Psoas muscle (tissue), 8 donors: ENCODE results near the gene SLC39A7. TPM values are rescaled to one million over a fixed set of nuclear protein-coding genes. Genes with fewer than 3 reads are reported as not detected.

Experiments
- ATAC-seq, 4 donors: fragments of 200-7000 bp; cut with Tn5 transposase; one replicate each; pipeline ENCODE4 v1.9.1; 2020; ENCODE audit warnings: moderate library complexity in 3 of 4, mild to moderate bottlenecking in 2 of 4
- DNase-seq, 2 donors: peaks; one replicate each; pipeline ENCODE4 v3.0.0-alpha.2; 2020
- H3K27ac ChIP-seq: fragments of 200-600 bp; one replicate; pipeline ENCODE4 v1.8.0; 2022
- H3K27me3 ChIP-seq, 3 donors: fragments of 200-600 bp in 1 of 3; one replicate each; pipeline versions ENCODE4 v1.6.1 to v1.8.0; 2013 to 2022; ENCODE audit warnings: low read length in 2 of 3, mild to moderate bottlenecking in 2 of 3, moderate library complexity in 1 of 3; ENCODE audit not compliant: insufficient read depth in 3 of 3
- H3K36me3 ChIP-seq, 2 donors: fragments of 200-600 bp in 1 of 2; one replicate each; pipeline versions ENCODE4 v1.6.1 to v1.8.0; 2013 to 2022; ENCODE audit warnings: low read depth in 1 of 2, mild to moderate bottlenecking in 1 of 2, moderate library complexity in 1 of 2; ENCODE audit not compliant: insufficient read depth in 1 of 2
- H3K4me1 ChIP-seq: fragments of 200-600 bp; one replicate; pipeline ENCODE4 v1.8.0; 2022
- H3K4me3 ChIP-seq: fragments of 200-600 bp; one replicate; pipeline ENCODE4 v1.8.0; 2022; ENCODE audit warnings: mild to moderate bottlenecking
- H3K9me3 ChIP-seq: fragments of 200-600 bp; one replicate; pipeline ENCODE4 v1.8.0; 2022
- WGBS, 3 donors: extraction: QIAGEN DNeasy Blood & Tissue Kit; methylation state at CpG; one replicate each; pipeline versions ENCODE4 v1.1.6 to v1.1.7; 2013; 5-methylcytosine and 5-hydroxymethylcytosine counted together
- intact Hi-C, 2 donors: fragments of 100-400 bp; cut with DNase I; formaldehyde crosslinking; loops; one replicate each; pipeline versions ENCODE4 v1.11.0 to v1.14.2; 2022
- long read RNA-seq, 2 donors: library from polyadenylated mRNA; unstranded; transcript quantifications; one replicate each; pipeline ENCODE4 v2.0.0, GENCODE V29; 2021
- polyA plus RNA-seq, 3 donors: library from polyadenylated mRNA; stranded (reverse); fragments of 200-250 nt; gene quantifications; one replicate each; pipeline ENCODE4 v1.2.3, GENCODE V29; 2013
- total RNA-seq, 4 donors: library from RNA; stranded (reverse); fragmentation: NEBNext Ultra II Directional in 2 of 4; extraction: Animal tissue kit (Norgen Biotek cat#: 25700) in 2 of 4; gene quantifications; one replicate each; pipeline versions ENCODE4 v1.2.1 to v1.2.4, GENCODE V29; 2021 to 2023
- TF ChIP-seq, protein P1 (sequence below): fragments of 200-600 bp; IDR thresholded peaks from one replicate; pipeline ENCODE4 v1.8.0; 2022; ENCODE audit warnings: antibody characterized with exemption
- donor health status: healthy with polysubstance abuse.
- donor health status: DM: no; HTN: no; CAD: no; lungs with moderate emphysema.
- donor health status: Bipolar disorder and iron deficiency.
- donor health status: healthy.
- donor health status: DM: yes; HTN: yes; CAD: no.
- donor health status: DM: no; HTN: no; CAD: no.
- donor health status: DM: no; HTN: no; CAD: no.
- donor health status: DM: yes; HTN: yes; CAD: no.

Gene SLC39A7, protein sequence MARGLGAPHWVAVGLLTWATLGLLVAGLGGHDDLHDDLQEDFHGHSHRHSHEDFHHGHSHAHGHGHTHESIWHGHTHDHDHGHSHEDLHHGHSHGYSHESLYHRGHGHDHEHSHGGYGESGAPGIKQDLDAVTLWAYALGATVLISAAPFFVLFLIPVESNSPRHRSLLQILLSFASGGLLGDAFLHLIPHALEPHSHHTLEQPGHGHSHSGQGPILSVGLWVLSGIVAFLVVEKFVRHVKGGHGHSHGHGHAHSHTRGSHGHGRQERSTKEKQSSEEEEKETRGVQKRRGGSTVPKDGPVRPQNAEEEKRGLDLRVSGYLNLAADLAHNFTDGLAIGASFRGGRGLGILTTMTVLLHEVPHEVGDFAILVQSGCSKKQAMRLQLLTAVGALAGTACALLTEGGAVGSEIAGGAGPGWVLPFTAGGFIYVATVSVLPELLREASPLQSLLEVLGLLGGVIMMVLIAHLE
- 10 to 100 TPM; 17.6 to 41.4 (median 28.4) TPM for total RNA-seq
- 100 to 1,000 TPM in 1 of 3 donors, 10 to 100 TPM in 2; 44.8 to 126 (median 53.5) TPM for polyA plus RNA-seq
- long read RNA-seq, donor 1, partial matches to known transcripts: 3 of 5 reads
- long read RNA-seq, donor 1, other reads (novel, unspliced or antisense): 1 of 5 reads
- long read RNA-seq, donor 2, partial matches to known transcripts: 2 of 6 reads
- long read RNA-seq, donor 2, other reads (novel, unspliced or antisense): 1 of 6 reads

DNA sequence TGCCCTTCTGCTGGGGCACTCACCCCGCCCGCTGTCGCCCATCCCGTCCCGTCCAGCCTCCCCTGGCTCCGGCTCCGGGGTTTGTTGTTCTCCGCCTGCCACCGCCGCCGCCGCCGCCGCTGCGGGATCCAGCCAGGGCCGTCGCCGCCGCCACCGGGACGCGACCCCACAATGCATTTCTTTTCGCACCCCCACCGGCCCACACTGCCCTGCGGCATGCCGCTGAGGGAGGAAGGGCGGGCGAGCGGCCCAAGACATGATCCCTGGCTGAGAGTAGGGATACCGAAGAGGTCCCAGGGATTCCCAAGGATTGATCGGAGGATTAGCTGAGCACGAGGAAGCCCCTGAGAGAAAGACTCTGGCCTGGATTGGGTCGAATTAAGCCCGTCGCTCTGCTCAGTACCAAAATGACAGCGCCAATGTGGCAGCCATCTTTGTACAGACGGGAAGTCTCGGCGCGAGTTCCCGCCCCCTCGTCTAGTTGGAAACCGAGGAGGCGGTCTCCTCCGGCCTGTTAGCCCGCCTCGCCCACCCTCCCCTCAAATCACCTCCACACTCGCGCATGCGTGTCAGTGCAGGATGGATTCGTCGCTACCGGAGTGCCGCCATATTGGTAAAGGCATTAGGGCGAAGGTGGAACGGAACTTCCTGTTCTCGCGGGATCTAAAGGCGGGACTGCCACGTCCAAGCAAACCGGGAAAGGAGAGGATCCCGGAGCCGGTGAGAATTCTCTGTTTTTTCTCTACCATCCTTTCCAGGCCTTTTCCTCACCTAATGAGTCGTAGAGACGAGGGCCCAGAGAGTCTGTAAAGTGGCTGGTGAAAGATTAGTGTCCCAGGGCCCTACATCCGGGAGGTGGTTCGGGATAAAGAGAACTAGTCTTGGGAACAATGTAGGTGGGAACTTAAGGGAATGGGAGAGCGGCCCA, at the start of gene SLC39A7, which contains the start of gene RXRB:
Gene SLC39A7, plus strand, starts transcription at position 649 of the 928 bp plus-strand sequence. CDS start 379 bp downstream, outside the sequence.
Gene RXRB, minus strand, starts transcription at position 447 of the 928 bp plus-strand sequence. Its CDS starts 189 bp downstream, at position 258.
- H3K27me3 ChIP-seq: no peaks in the 10 kb centered on the region
- peak within 1 kb of the TSS; percentile 81 for H3K4me3 ChIP-seq
- 0% methylated on average over 64 to 68 of the region's 68 CpGs for WGBS, 3 donors
- intact Hi-C loops: loop anchor here (5.0 to 10.0 kb wide), 2 partner anchors 214 to 228 kb away; partner anchors contain the start of genes CUTA (in 1 of the 2) and PHF1 (in 1 of the 2)
- H3K36me3 ChIP-seq: peaks cover 11 to 50% of the 10 kb centered on the region in 2 donors
- peaks cover 32% of the 10 kb centered on the region for H3K4me1 ChIP-seq
- ATAC-seq (peak; percentile 82 to 86 (median 84)), DNase-seq (peak; percentile 100)
- TF ChIP-seq, protein P1, sequence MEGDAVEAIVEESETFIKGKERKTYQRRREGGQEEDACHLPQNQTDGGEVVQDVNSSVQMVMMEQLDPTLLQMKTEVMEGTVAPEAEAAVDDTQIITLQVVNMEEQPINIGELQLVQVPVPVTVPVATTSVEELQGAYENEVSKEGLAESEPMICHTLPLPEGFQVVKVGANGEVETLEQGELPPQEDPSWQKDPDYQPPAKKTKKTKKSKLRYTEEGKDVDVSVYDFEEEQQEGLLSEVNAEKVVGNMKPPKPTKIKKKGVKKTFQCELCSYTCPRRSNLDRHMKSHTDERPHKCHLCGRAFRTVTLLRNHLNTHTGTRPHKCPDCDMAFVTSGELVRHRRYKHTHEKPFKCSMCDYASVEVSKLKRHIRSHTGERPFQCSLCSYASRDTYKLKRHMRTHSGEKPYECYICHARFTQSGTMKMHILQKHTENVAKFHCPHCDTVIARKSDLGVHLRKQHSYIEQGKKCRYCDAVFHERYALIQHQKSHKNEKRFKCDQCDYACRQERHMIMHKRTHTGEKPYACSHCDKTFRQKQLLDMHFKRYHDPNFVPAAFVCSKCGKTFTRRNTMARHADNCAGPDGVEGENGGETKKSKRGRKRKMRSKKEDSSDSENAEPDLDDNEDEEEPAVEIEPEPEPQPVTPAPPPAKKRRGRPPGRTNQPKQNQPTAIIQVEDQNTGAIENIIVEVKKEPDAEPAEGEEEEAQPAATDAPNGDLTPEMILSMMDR: no peak
- H3K9me3 ChIP-seq: no peaks in the 10 kb centered on the region
- H3K27ac ChIP-seq: peak within 1 kb of the TSS; percentile 92

DNA sequence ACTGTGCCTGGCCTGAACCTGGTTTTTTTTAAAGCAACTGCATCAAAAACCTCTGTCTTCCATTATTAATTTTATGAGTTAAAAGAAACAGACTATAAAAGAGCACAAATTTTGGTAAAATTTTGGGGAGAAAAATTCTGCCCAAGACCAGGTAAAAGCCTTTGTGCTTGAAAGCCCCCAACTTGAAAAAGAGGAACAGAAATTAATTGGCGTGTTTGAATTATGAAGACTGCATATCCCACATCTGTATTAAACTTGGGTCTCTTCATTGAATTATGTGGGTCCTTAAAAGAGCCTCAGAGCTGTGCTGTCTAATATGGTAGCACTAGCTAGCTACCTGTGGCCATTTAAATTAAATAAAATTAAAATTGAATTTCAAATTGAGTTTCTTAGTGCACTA, 49.6 kb upstream of the SLC39A7 start:
- Histone ChIP-seq H3K27me3 (peaks cover 0 to 28% (median 7%) of the 10 kb centered on the region in 3 donors), H3K36me3 (no peaks in the 10 kb centered on the region), H3K9me3 (no peaks in the 10 kb centered on the region), H3K27ac (no peak overlapping the region), H3K4me1 (no peaks in the 10 kb centered on the region), H3K4me3 (no peak overlapping the region)
- intact Hi-C loops: no loop called here
- ATAC-seq: no peak
- TF ChIP-seq, protein P1: no peak
- no peak for DNase-seq
- WGBS, 3 donors: 84 to 89% (median 85%) methylated on average over 1 of the region's 1 CpG

DNA sequence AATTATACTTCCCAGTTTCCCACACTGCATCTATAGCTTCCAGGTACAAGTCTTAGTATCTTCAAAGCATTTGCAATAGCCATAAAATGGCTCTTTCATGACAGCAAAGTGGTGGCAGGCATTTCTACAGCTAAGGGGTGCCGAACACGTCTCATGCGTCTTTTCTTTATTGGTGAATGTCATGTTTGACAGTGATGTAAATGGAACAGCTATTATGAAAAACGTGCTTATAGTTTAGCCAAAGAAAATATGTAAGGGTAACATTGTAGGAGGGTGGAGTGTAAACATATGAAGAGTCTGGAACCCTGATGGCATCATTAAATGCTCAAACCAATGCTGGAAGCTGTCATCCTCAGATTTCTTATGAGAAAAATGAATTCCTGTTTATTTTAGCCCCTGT, 46.3 kb upstream of the SLC39A7 start:
- Histone ChIP-seq H3K4me1 (no peaks in the 10 kb centered on the region), H3K4me3 (no peak overlapping the region), H3K9me3 (no peaks in the 10 kb centered on the region), H3K27me3 (peaks cover 0 to 18% (median 2%) of the 10 kb centered on the region in 3 donors), H3K36me3 (no peaks in the 10 kb centered on the region), H3K27ac (no peak overlapping the region)
- intact Hi-C loops: no loop called here
- ATAC-seq: no peak
- no peak for DNase-seq
- TF ChIP-seq, protein P1: no peak
- 53 to 63% (median 60%) methylated on average over 4 of the region's 4 CpGs for WGBS, 3 donors

DNA sequence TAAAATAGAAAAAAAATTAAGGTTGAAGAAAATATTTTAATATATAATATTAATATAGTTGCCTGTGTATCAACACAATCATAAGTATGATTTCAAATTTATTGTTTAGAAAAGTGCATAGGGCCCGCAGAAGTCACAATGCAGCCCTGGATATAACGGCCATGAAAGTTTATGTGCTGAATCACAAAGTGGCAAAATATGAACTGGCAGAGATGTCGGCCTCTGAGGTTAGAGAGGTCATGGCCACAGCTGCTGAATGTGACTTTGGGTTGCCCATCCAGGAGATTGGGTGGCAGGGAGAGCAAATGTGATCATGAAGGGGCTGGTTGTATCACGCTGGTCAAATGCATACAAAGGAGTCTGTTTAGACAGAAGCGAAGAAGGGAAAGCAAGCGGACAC, 44.1 kb upstream of the SLC39A7 start:
- intact Hi-C loops: no loop called here
- H3K4me3 ChIP-seq: no peak overlapping the region
- no peaks in the 10 kb centered on the region for H3K27me3 ChIP-seq
- ATAC-seq (no peak), DNase-seq (no peak)
- TF ChIP-seq, protein P1: no peak
- H3K4me1 ChIP-seq: no peaks in the 10 kb centered on the region
- no peaks in the 10 kb centered on the region for H3K9me3 ChIP-seq
- H3K27ac ChIP-seq: no peak overlapping the region
- 70 to 80% (median 71%) methylated on average over 6 of the region's 6 CpGs for WGBS, 3 donors
- no peaks in the 10 kb centered on the region for H3K36me3 ChIP-seq
